Liver (tissue), 3 donors: ENCODE results near the gene TMEM245.

ENCODE experiments used
- TAF1 ChIP-seq: conservative IDR thresholded peaks from 2 replicates; pipeline ENCODE4 v1.6.1; 2016; ENCODE audit warnings: antibody characterized with exemption, mild to moderate bottlenecking
- TF ChIP-seq, protein P1 (sequence below): fragments of 150-350 bp; IDR thresholded peaks from 2 replicates; pipeline ENCODE4 v1.5.1; 2017; ENCODE audit warnings: improper control_type of control experiment, low read depth, low read length; ENCODE audit not compliant: missing input control
- donor health status: healthy.
- donor health status: healthy.

DNA sequence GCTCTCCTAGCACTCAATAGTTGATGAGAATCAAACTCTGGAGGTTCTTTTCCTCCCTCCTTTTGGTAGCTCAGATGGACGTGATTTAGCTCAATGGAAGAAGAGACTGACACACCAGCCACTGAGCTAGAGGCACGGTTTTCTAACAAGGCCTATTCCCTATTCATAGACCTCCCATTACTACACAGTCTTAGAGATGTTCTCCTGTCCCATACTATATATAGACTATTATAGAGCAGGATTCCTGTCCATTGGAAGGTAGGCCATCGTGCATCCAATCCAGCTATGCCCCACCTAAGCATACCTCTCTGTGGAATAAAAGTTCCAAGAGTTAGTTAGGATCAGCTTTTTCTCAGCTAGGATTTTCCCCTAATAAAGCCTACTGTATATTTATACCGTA is 76.2 kb downstream of the TMEM245 start:
- TF ChIP-seq, protein P1, sequence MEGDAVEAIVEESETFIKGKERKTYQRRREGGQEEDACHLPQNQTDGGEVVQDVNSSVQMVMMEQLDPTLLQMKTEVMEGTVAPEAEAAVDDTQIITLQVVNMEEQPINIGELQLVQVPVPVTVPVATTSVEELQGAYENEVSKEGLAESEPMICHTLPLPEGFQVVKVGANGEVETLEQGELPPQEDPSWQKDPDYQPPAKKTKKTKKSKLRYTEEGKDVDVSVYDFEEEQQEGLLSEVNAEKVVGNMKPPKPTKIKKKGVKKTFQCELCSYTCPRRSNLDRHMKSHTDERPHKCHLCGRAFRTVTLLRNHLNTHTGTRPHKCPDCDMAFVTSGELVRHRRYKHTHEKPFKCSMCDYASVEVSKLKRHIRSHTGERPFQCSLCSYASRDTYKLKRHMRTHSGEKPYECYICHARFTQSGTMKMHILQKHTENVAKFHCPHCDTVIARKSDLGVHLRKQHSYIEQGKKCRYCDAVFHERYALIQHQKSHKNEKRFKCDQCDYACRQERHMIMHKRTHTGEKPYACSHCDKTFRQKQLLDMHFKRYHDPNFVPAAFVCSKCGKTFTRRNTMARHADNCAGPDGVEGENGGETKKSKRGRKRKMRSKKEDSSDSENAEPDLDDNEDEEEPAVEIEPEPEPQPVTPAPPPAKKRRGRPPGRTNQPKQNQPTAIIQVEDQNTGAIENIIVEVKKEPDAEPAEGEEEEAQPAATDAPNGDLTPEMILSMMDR, result no peak
- TF ChIP-seq TAF1, result no peak
